ENCODE results near the gene NFIC. TPM values are rescaled to one million over a fixed set of nuclear protein-coding genes. Genes with fewer than 3 reads are reported as not detected.

The NFIC gene
- total and polyA plus RNA-seq, 2 donors from 2014 or later = 20.3 to 173 TPM

GRCh38 chr19:3493651-3494050, 127.3 kb downstream of the NFIC start:
- FAIRE-seq (no peak), DNase-seq (no peak)
- TF ChIP-seq CTCF (IDR thresholded peaks at IDR 0.05; ENCODE audit: borderline replicate concordance, extremely low read depth, insufficient read depth) = no peak
- no peak overlapping the region for H3K9ac ChIP-seq (ENCODE audit: low read length in 3 of 3)
- H3K4me3 ChIP-seq (ENCODE audit: low read length in 3 of 3) = no peak overlapping the region
- peaks cover 2 to 14% (median 7%) of the 10 kb centered on the region in 3 donors for H3K36me3 ChIP-seq (ENCODE audit: control insufficient read depth in 2 of 3, insufficient read depth in 3 of 3, low read length in 3 of 3)
- no peaks in the 10 kb centered on the region for H3K9me3 ChIP-seq (ENCODE audit: control insufficient read depth in 2 of 3, insufficient read depth in 1 of 3, low read length in 3 of 3)
- no peaks in the 10 kb centered on the region for H3K27me3 ChIP-seq (ENCODE audit: control insufficient read depth, insufficient read depth, low read length)
- no peak overlapping the region for H3K27ac ChIP-seq (ENCODE audit: low read depth in 2 of 2, low read length in 2 of 2)
- intact Hi-C loops (cut with DNase I) = no loop called here
- H3K4me1 ChIP-seq (ENCODE audit: control insufficient read depth in 2 of 3, insufficient read depth in 2 of 3, low read depth in 1 of 3, low read length in 3 of 3) = peaks cover 0 to 4% (median 0%) of the 10 kb centered on the region in 3 donors

GRCh38 chr19:3494051-3494450, 127.7 kb downstream of the NFIC start:
- Histone ChIP-seq H3K9ac (ENCODE audit: low read length in 3 of 3) (no peak overlapping the region), H3K27me3 (ENCODE audit: control insufficient read depth, insufficient read depth, low read length) (no peaks in the 10 kb centered on the region), H3K36me3 (ENCODE audit: control insufficient read depth in 2 of 3, insufficient read depth in 3 of 3, low read length in 3 of 3) (peaks cover 2 to 14% (median 7%) of the 10 kb centered on the region in 3 donors), H3K4me3 (ENCODE audit: low read length in 3 of 3) (no peak overlapping the region), H3K9me3 (ENCODE audit: control insufficient read depth in 2 of 3, insufficient read depth in 1 of 3, low read length in 3 of 3) (no peaks in the 10 kb centered on the region), H3K27ac (ENCODE audit: low read depth in 2 of 2, low read length in 2 of 2) (no peak overlapping the region), H3K4me1 (ENCODE audit: control insufficient read depth in 2 of 3, insufficient read depth in 2 of 3, low read depth in 1 of 3, low read length in 3 of 3) (peaks cover 0 to 8% (median 0%) of the 10 kb centered on the region in 3 donors)
- no peak for DNase-seq
- intact Hi-C loops (cut with DNase I) = no loop called here
- no peak for FAIRE-seq
- no peak for TF ChIP-seq CTCF (IDR thresholded peaks at IDR 0.05; ENCODE audit: borderline replicate concordance, extremely low read depth, insufficient read depth)

GRCh38 chr19:3494559-3494958, 128.2 kb downstream of the NFIC start:
- Histone ChIP-seq H3K9me3 (ENCODE audit: control insufficient read depth in 2 of 3, insufficient read depth in 1 of 3, low read length in 3 of 3) (no peaks in the 10 kb centered on the region), H3K27ac (ENCODE audit: low read depth in 2 of 2, low read length in 2 of 2) (no peak overlapping the region), H3K27me3 (ENCODE audit: control insufficient read depth, insufficient read depth, low read length) (no peaks in the 10 kb centered on the region), H3K9ac (ENCODE audit: low read length in 3 of 3) (no peak overlapping the region), H3K4me3 (ENCODE audit: low read length in 3 of 3) (no peak overlapping the region), H3K4me1 (ENCODE audit: control insufficient read depth in 2 of 3, insufficient read depth in 2 of 3, low read depth in 1 of 3, low read length in 3 of 3) (peaks cover 0 to 11% (median 0%) of the 10 kb centered on the region in 3 donors), H3K36me3 (ENCODE audit: control insufficient read depth in 2 of 3, insufficient read depth in 3 of 3, low read length in 3 of 3) (peaks cover 2 to 14% (median 7%) of the 10 kb centered on the region in 3 donors)
- FAIRE-seq (no peak), DNase-seq (no peak)
- intact Hi-C loops (cut with DNase I) = no loop called here
- no peak for TF ChIP-seq CTCF (IDR thresholded peaks at IDR 0.05; ENCODE audit: borderline replicate concordance, extremely low read depth, insufficient read depth)

All from kidney (tissue), 14 donors.